WTC11 (cell line): Measurements from ENCODE around the gene C1S.

Source experiments
- ATF2 ChIP-seq: sonication (generic); formaldehyde crosslinking; IDR thresholded peaks from 2 replicates; pipeline ENCODE4 v1.8.1; 2022; ENCODE audit warnings: low read depth, missing genetic modification reagents, borderline replicate concordance
- CBFB ChIP-seq: sonication (generic); formaldehyde crosslinking; IDR thresholded peaks from 2 replicates; pipeline ENCODE4 v1.8.1; 2022; ENCODE audit warnings: mild to moderate bottlenecking, low read depth, missing genetic modification reagents
- CREM ChIP-seq: sonication (generic); formaldehyde crosslinking; IDR thresholded peaks from 2 replicates; pipeline ENCODE4 v1.8.1; 2022; ENCODE audit warnings: mild to moderate bottlenecking, missing genetic modification reagents, moderate library complexity
- CTCF ChIP-seq: fragments of 200-600 bp; IDR thresholded peaks from 2 replicates; pipeline ENCODE4 v1.8.0; 2022; ENCODE audit warnings: antibody characterized with exemption
- E2F4 ChIP-seq: sonication (generic); formaldehyde crosslinking; IDR thresholded peaks from 2 replicates; pipeline ENCODE4 v1.8.1; 2022; ENCODE audit warnings: low read depth, mild to moderate bottlenecking, moderate library complexity, missing genetic modification reagents, borderline replicate concordance
- MAX ChIP-seq: sonication (generic); formaldehyde crosslinking; IDR thresholded peaks from 2 replicates; pipeline ENCODE4 v1.8.0; 2022; ENCODE audit warnings: mild to moderate bottlenecking, missing genetic modification reagents
- NFYB ChIP-seq: sonication (generic); formaldehyde crosslinking; conservative IDR thresholded peaks from 2 replicates; pipeline ENCODE4 v1.8.0; 2022; ENCODE audit warnings: low read depth, missing genetic modification reagents
- PRDM15 ChIP-seq: sonication (generic); formaldehyde crosslinking; IDR thresholded peaks from 2 replicates; pipeline ENCODE4 v1.8.0; 2022; ENCODE audit warnings: missing genetic modification reagents
- PRRX2 ChIP-seq: fragments of 250-450 bp; sonication (Bioruptor Pico); IDR thresholded peaks from 2 replicates; pipeline ENCODE4 v1.8.0; 2021; ENCODE audit warnings: mild to moderate bottlenecking
- ZNF121 ChIP-seq: sonication (generic); formaldehyde crosslinking; IDR thresholded peaks from 2 replicates; pipeline ENCODE4 v1.8.0; 2023; ENCODE audit warnings: missing genetic modification reagents
- ZNF416 ChIP-seq: fragments of 250-450 bp; sonication (Bioruptor Pico); IDR thresholded peaks from 2 replicates; pipeline ENCODE4 v1.9.0; 2021; ENCODE audit warnings: mild to moderate bottlenecking, inconsistent platforms
- ZNF512 ChIP-seq: sonication (generic); formaldehyde crosslinking; IDR thresholded peaks from 2 replicates; pipeline ENCODE4 v1.8.1; 2022; ENCODE audit warnings: missing genetic modification reagents, borderline replicate concordance

- TF ChIP-seq CREM (CRISPR knock-in tag), result no peak
- no peak for TF ChIP-seq ZNF121 (CRISPR knock-in tag)
- no peak for TF ChIP-seq ZNF416
- no peak for TF ChIP-seq ZNF512
- no peak for TF ChIP-seq CTCF
- no peak for TF ChIP-seq MAX
- no peak for TF ChIP-seq E2F4 (CRISPR knock-in tag)
- no peak for TF ChIP-seq NFYB (CRISPR knock-in tag)
- no peak for TF ChIP-seq ATF2 (CRISPR knock-in tag)
- no peak for TF ChIP-seq PRDM15 (CRISPR knock-in tag)
- TF ChIP-seq CBFB (CRISPR knock-in tag), result no peak
- no peak for TF ChIP-seq PRRX2 (CRISPR knock-in tag)
Measured at GRCh38 chr12:7017870-7018349, 42.6 kb upstream of the C1S start.
